Epidermal melanocyte (primary cell): Measurements from ENCODE around the gene PDK2.
"Not testable (repeated sequence)": the region's sequence is repeated elsewhere in the genome, so short reads cannot be mapped to it uniquely, and the experiment has no call there.

Experiments used
- DNase-seq: peaks from one replicate; pipeline ENCODE4 v3.0.0; 2011; ENCODE audit warnings: low spot score; ENCODE audit not compliant: insufficient read length

PDK2 gene

DNA sequence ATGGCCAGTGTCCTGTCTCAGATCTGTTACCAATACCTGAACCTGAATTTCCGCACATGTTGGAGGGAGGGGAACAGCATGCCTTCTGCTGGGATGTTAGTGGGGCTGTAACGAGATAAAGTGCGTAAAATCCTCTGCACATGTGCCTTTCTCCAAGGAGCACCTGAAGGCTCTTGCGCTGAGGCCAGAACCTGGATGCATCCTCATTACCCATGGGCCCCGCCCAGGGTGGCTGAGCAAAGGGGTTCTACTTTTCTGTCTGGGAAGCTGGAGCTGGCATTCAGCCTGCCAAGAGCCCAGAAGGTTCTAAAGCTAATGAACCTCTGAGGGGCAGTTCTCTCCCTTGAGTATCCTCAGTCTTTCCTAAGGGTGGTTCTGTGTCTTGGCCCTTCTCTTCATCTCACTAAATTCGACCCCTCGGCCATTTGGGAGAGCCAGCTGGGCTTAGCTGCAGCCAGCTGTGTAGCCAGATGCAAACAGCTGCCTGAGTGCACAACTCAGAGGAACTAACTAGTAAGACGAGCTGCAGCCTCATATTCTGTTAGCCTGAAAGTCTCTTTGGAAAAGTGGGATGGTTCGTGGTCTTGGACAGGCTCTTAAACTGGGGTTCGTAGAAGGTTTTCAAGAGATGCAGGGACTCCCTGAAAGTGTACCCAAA is 36.7 kb upstream of the PDK2 start:
- DNase-seq: no peak

DNA sequence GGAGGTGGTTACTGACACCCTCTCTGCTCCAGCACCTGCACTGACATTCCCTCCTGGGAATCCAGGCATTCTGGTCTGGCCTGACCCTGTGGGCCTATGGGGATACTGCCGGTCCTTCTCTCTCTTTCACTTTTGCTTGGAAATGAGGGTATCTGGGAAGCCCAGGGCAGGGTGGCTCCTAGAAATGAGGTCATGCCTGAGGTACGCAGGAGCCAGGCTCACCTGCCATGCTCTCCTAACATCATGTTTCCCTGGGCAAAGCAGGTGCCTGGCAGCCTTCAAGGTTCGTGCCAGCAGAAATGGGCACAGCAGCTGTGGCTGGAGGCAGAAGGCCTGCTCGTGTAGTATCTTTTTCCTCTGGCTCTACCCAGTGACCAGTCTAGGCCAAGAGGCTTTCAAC is 35.9 kb upstream of the PDK2 start:
- no peak for DNase-seq

DNA sequence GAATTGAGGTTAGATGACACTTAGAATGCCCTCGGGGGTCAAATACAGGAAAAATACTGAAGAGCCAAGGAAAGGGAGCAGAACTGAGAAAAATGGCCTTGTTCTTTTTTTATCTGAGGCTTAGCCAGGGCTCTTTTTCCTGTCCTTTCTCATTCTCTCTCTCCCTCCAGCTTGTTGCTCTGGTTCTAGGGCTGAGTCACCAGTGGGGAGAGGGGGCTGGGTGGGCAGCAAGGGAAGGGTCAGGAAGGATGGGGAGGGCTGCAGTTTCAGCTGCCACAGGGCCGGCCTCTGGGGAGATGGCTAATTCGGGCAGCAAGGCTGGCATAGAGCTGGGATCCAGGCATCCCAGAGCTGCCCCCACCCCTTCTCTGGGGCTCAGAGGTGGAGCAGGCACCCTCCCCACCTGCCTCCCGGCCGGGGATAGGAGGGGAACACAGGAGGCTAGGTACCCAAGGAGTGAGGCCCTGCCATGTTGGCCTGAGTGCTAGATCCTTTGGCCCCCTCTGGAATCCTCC is 35.3 kb upstream of the PDK2 start:
- no peak for DNase-seq

DNA sequence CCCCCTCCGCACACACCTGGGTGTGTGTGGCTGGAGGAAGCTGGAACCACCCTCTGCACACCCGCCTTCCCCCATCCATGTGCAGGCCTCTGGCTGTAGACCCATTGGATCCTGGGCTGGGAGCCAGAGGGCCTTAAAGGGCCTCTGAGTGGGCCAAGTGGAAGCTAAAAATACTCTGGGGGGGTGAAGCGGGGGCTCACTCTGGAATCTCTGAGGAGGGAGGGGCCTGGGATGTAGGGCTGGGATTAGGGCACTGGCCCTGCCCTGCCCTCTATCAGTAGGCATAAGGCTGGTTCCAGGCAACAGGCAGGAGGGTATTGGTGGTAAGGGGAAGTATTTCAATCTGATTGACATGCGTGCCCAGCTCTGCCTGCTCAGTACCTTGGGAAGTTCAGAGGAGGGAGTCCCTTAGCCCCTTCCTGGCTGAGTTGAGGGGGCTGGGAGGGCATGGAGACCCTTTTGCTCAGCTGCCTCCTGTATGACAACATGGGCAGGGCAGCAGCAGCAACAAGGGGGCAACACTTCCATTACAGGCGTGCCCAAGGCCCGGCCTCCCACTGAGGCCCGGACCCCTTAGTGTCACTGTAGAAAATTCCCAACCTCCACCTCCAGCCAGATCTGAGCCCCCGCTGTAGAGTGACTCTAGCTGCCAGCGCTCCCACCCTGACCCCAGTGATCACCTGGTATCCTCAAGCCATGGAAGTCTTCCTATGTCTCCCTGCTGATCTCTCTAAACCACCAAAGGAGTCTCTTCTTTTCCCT is 34.0 kb upstream of the PDK2 start:
- DNase-seq: no peak

DNA sequence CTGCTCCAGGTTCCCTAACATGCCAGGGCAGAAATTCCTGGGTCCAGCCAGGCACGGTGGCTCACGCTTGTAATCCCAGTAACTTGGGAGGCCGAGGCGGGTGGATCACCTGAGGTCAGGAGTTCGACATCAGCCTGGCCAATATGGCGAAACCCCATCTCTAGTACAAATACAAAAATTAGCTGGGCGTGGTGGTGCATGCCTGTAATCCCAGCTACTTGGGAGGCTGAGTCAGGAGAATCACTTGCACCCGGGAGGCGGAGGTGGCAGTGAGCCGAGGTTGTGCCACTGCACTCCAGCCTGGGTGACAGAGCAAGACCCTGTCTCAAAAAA is 33.5 kb upstream of the PDK2 start:
- not testable (repeated sequence) for DNase-seq

DNA sequence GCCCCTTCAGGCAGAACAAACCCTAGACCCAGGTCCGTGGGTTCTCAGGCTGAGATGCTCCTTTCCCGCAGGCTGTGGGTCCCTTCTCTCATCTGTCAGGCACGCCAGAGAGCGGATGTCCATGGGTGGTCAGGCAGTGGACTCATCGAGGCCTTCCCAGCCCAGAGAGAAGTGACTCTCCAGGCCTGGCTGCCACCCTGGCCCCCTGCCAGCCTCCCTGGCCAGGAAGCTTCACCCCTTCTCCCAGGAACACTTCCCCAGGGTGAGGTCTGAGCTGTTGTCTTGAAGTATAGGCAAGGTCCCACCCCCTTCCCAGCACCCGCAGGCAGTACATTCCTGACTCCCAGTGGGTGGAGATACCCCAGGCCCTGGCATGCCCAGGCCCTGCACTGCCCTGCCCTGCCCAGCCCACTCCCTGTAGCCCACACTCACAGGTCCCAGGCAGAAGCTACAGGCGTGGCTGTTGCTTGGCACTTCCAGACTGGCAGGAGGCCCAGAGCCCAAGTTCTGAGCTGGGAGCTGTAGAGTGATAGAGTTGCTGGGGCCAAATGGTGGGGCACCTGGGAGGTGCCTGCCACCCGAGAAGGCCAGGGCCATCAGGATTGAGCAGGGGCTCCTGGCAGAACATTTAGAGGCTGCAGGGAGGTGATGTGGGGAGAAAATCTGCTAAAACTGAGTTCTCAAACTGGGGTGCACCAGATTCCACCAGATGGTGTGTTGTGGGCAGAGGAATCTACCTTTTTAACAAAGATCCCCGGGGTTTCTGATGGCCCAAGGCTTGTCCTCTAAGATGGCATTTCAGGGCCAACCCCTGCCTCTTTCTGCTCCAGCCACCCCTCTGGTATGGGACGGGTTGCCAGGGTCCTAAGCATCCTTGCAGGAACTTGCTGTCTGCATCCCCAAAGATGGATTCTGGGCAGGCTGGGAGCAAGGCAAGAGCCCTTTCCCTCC is 32.6 kb upstream of the PDK2 start:
- peak; percentile 84 for DNase-seq

DNA sequence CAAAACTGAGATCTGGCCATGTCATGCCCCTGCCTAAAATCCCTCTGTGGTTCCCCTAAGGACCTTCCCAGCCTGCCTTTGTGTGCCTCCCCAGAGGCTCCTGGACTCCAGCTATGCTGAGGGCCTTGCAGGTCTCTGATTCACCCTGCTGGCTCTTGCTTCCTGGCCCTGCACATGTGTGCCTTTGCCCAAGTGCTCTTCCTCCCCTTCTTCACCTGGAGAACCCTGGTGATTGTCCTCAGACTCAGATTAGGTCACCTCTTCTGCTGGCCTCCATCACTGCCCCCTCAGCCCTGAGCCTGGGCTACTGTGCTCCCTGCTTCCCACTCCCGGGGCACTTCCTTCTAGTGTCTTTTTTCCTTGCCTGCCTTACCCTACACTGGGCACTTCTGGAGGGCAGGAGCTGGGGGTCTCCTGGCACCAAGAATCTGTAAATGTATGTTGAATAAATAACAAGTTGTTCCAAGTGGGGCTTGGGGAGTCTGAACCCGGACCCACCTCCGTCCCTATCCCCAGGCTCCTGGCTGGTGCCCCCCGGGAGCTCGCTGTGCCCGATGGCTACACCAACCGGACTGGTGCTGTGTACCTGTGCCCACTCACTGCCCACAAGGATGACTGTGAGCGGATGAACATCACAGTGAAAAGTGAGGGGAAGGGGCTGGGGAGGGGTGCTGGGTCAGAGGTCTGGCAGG is 31.4 kb upstream of the PDK2 start:
- DNase-seq: no peak

DNA sequence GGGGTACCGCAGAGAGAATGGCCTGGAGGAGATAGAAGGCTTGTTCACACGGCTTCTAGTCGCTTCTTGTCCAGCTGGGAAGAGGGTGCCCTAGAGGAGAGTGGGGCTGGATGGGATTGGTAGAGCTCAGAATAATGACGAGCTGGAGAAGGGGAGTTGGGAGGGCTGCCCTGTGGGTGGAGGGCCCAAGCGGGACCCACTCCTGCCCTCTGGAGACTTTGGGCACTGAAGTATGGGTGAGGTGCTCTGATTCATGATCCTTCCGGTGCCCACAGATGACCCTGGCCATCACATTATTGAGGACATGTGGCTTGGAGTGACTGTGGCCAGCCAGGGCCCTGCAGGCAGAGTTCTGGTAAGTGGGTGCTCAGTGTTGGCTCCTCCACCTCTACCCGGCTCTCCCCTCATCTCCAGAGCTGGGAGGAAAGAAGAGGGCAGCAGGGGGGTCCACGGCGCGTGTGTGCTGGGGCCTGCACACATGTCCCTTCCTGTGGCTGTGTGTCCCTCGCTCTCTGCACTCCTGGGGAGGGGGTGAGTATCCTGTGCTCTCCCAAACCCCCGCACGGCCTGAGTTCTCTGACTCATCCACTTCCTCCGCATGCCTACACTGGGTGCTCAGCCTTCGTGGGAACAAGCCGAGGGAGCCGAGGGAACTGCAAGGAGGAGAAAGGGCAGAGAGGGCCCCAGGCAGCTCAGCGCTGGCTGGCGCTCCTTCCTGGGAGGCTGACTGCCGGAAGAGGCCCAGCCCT is 30.7 kb upstream of the PDK2 start:
- peak; percentile 84 for DNase-seq

DNA sequence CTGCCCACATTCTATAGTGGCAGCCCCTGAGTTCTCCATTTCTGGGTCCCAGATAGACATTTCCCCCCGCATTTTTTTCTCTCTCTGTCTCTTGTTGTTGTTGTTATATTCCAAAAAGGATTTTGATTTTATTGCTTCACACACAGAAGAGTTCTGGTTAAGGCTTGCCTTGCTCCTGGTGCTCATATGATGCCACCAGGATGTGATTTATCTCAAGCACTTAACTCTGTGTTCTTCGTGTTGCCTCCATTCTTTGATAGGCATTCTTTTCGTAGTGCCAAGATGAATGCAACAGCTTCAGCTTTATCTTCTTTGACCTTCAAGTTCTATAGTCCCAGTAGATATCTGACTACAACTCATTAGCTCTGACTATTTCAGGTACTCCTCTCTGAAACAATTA is 30.1 kb upstream of the PDK2 start:
- no peak for DNase-seq

DNA sequence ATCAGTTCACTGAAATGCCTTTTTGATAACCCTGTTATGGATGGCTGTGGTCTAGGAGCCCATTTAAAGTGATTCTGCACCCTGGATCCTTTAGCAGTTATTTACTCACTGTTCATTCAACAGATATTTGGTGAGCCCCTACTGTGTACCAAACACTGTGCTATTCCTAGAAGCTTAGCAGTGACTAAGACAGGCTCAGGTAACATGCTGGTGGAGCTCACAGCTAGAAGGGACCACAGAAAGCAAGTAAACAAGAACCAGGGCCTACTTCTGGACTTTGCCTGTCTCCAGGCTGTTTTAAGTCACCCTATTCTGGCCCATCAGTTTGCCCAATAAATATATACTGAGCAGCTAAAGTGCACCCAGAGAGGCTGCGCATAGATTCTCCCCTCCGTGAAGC is 28.2 kb upstream of the PDK2 start:
- no peak for DNase-seq

DNA sequence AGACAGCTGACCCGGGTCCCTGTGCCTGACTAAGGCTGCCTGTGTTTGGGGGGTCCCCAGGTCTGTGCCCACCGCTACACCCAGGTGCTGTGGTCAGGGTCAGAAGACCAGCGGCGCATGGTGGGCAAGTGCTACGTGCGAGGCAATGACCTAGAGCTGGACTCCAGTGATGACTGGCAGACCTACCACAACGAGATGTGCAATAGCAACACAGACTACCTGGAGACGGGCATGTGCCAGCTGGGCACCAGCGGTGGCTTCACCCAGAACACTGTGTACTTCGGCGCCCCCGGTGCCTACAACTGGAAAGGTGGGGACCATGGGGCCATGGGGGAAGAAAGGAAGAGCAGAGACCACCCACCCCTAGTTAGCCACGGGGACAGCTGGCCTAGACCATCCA is 27.2 kb upstream of the PDK2 start:
- DNase-seq: no peak

DNA sequence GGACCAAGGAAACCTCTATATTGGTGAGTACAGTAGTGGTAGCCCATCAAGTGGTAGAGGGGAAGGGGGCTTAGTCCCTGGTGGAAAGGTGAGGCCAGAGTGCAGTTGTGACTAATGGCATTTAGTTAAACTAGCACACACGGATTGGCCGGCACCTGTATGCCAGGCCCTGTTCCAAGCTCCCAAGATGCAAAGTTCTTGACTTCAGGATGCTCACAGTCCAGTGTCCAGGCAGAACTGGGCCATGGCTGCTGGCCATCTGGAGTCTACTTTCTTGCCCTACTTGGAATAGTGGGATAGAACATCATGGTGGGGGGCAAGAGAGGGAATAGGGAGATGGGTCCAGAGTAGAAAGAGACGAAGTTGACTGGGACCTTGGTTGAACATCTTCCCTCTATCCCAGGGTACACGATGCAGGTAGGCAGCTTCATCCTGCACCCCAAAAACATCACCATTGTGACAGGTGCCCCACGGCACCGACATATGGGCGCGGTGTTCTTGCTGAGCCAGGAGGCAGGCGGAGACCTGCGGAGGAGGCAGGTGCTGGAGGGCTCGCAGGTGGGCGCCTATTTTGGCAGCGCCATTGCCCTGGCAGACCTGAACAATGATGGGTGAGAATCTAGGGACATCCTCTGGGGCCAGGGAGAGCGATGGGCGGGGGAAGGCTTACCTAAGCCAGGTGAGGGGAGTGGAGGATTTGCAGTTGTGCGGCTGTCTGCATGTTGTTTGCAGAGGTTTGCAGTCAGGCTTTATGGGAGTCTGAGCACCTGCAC is 24.1 kb upstream of the PDK2 start:
- no peak for DNase-seq

DNA sequence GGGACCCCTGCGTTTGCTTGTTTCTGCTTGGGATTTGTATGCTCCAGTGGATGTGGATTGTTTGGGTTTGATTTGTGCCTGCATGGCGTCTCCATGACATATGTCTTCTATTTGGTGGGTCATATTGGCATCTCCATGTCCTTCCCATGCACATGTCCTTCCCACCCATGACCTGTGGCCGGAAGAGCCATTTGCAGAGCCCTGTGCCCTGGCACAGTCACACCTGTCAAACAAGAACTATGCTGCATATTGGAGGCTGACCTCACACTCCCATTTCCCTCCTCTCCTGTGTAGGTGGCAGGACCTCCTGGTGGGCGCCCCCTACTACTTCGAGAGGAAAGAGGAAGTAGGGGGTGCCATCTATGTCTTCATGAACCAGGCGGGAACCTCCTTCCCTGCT is 23.5 kb upstream of the PDK2 start:
- DNase-seq: no peak

DNA sequence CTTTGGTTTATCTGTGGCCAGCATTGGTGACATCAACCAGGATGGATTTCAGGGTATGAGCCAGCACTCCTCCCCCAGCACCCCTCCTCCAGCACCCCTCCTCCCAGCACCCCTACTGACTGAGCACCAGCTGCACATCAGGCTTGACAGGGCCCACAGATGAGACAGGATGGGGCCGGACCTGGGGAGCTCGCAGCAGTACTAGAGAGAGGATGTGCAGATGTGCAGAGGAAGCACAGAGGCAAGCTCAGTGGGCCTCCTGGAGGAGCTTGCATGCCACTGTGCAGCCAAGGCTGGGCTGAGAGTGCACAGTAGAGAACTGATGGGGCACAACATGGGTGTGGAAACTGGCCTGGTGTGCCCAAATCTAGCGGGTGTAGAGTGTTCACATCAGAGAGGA is 23.0 kb upstream of the PDK2 start:
- DNase-seq: no peak

DNA sequence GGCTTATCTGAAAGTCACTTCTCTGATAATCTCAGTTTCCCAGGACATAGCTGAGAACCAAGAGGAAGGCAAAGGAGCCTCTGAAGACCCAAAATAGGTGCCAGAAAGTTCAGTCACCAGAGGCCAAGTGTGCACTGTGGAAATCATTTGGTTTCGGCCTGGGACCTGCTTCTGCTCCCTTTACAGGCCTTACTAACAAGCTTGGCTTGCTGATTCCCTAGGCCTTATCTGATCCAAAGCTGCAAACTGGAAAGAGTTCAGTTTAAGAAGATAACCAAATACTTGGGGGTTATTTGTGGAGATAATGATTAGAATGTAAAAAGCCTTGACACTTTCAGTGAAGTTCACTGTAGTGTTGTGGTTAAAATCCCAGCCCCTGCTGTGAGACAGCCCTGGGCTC is 22.2 kb upstream of the PDK2 start:
- DNase-seq: no peak

DNA sequence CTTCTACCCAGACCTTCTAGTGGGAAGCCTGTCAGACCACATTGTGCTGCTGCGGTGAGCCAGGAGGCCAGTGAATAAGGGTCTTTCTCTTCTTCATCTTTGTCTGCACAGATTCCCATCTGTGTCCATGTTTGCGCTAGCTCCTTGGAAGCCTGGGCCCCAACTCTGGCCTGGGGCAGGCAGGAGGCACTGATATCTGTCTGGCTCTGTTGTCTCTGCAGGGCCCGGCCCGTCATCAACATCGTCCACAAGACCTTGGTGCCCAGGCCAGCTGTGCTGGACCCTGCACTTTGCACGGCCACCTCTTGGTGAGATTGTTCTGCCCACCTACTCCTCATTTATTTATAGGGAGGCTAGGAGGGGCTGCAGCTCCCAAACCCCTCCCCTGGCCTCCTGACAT is 20.9 kb upstream of the PDK2 start:
- no peak for DNase-seq

DNA sequence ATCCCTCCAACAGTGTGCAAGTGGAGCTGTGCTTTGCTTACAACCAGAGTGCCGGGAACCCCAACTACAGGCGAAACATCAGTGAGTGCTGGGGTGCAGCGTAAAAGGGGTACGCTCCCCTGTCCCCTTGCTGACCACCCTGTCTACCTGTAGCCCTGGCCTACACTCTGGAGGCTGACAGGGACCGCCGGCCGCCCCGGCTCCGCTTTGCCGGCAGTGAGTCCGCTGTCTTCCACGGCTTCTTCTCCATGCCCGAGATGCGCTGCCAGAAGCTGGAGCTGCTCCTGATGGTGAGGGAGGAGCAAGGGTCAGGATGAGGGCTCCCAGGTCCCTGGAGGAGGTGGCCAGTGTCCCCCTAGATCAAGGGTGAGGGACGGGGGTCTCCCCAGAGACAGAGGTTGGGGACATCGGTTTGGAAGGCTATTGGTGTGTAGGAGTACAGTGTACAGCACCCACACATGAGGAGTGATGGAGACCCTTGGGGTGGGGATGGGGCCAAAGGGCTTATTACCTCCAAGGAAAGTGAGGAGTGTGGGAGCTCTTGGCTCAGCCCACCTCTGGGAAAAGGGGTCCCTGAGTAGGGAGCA is 19.6 kb upstream of the PDK2 start:
- DNase-seq: no peak

DNA sequence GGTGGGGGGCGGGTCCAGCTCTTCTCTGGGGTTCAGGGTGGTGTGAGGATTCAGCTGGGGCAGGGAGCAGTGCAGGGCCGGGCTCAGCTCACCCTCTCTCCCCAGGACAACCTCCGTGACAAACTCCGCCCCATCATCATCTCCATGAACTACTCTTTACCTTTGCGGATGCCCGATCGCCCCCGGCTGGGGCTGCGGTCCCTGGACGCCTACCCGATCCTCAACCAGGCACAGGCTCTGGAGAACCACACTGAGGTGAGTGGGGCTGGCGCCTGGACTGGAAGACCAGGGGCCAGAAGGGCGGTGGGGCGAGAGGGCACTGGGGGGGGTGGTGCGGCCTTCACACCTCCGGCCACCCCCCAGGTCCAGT is 18.9 kb upstream of the PDK2 start:
- DNase-seq: no peak

DNA sequence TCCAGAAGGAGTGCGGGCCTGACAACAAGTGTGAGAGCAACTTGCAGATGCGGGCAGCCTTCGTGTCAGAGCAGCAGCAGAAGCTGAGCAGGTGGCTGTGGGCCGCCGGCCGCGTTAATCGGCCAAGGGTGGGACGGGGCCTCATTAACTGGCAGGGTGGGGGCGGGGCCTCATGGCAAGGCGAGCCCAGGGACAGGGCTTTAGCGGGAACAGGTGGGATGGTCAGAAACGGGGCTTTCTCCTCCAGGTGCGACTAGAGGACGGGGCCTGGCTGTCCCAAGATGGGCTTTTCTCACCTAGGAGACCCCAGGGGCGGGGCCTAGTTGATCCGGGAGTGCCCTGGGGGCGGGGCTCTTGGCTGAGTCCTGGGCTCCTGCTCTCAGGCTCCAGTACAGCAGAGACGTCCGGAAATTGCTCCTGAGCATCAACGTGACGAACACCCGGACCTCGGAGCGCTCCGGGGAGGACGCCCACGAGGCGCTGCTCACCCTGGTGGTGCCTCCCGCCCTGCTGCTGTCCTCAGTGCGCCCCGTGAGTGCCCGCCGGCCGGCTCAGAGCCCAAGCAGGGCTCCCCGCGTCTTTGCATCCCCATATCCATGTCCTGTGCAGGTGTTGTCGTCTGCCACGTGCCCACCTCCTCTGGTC is 18.4 kb upstream of the PDK2 start:
- DNase-seq: no peak
